Sigmoid colon (tissue), 4 donors: ENCODE results near the gene SYNPO.

Experiments
- CTCF ChIP-seq, 4 experiments: fragments of 450-650 bp in 3 of 4; fragments of 200-600 bp in 1 of 4; IDR thresholded peaks; one replicate each; pipeline ENCODE4 v1.5.1; 2016 to 2019; ENCODE audit warnings: antibody characterized with exemption in 4 of 4, mild to moderate bottlenecking in 3 of 4, moderate library complexity in 2 of 4
- EP300 ChIP-seq, 4 donors: sonication (generic); formaldehyde crosslinking; IDR thresholded peaks; one replicate each; pipeline ENCODE4 v1.6.1; 2017; ENCODE audit warnings: antibody characterized with exemption in 4 of 4
- POLR2A ChIP-seq, 2 donors: fragments of 450-650 bp; IDR thresholded peaks; one replicate each; pipeline ENCODE4 v1.6.1; 2016; ENCODE audit warnings: antibody characterized with exemption in 2 of 2, mild to moderate bottlenecking in 2 of 2, moderate library complexity in 2 of 2
- POLR2AphosphoS5 ChIP-seq, 4 donors: sonication (generic); formaldehyde crosslinking; IDR thresholded peaks; one replicate each; pipeline ENCODE4 v1.6.1; 2017; ENCODE audit warnings: antibody characterized with exemption in 4 of 4

- TF ChIP-seq EP300 (IDR thresholded peaks at IDR 0.05): no peak
- TF ChIP-seq CTCF (IDR thresholded peaks at IDR 0.05): no peak
- TF ChIP-seq POLR2A (IDR thresholded peaks at IDR 0.05): no peak
- TF ChIP-seq POLR2AphosphoS5 (IDR thresholded peaks at IDR 0.05): no peak
Observed at GRCh38 chr5:150676578-150676977, 36.1 kb downstream of the SYNPO start.
